BLaER1 (cell line): ENCODE measurements around the gene RCOR2.

ENCODE experiments used
- H3K27ac ChIP-seq: shearing (Covaris generic); formaldehyde crosslinking; 2 replicates; pipeline ENCODE4 v1.8.1; 2022
- H3K27me3 ChIP-seq: shearing (Covaris generic); formaldehyde crosslinking; 2 replicates; pipeline ENCODE4 v1.8.1; 2022
- H3K36me3 ChIP-seq: shearing (Covaris generic); formaldehyde crosslinking; 2 replicates; pipeline ENCODE4 v1.8.1; 2022
- H3K4me1 ChIP-seq: shearing (Covaris generic); formaldehyde crosslinking; 2 replicates; pipeline ENCODE4 v1.8.1; 2022
- H3K4me2 ChIP-seq: shearing (Covaris generic); formaldehyde crosslinking; 2 replicates; pipeline ENCODE4 v1.8.1; 2022
- H3K4me3 ChIP-seq: shearing (Covaris generic); formaldehyde crosslinking; 2 replicates; pipeline ENCODE4 v1.8.1; 2022
- H3K9ac ChIP-seq: shearing (Covaris generic); formaldehyde crosslinking; 2 replicates; pipeline ENCODE4 v1.8.1; 2022
- H3K9me3 ChIP-seq: shearing (Covaris generic); formaldehyde crosslinking; 2 replicates; pipeline ENCODE4 v1.8.1; 2022
- H4K20me1 ChIP-seq: shearing (Covaris generic); formaldehyde crosslinking; 2 replicates; pipeline ENCODE4 v1.8.1; 2022
- Cebpa-rat ChIP-seq: shearing (Covaris generic); IDR thresholded peaks from 2 replicates; pipeline ENCODE4 v1.8.1; 2022

RCOR2 gene

GRCh38 chr11:63862923-63863322, 54.0 kb downstream of the RCOR2 start:
- H3K36me3 ChIP-seq: peaks cover 62% of the 10 kb centered on the region
- H3K4me3 ChIP-seq: no peak overlapping the region
- H3K4me2 ChIP-seq: peak overlapping the region; percentile 16; the same call in 1 of the 2 replicates
- H3K27ac ChIP-seq: no peak overlapping the region
- H3K9ac ChIP-seq: no peak overlapping the region; the same call in 1 of the 2 replicates
- H3K9me3 ChIP-seq: no peaks in the 10 kb centered on the region
- peaks cover 90% of the 10 kb centered on the region for H4K20me1 ChIP-seq
- H3K27me3 ChIP-seq: no peaks in the 10 kb centered on the region
- TF ChIP-seq Cebpa-rat: no peak
- H3K4me1 ChIP-seq: peaks cover 44% of the 10 kb centered on the region
